Measurements from ENCODE around the gene BBS7.

The BBS7 gene

DNA sequence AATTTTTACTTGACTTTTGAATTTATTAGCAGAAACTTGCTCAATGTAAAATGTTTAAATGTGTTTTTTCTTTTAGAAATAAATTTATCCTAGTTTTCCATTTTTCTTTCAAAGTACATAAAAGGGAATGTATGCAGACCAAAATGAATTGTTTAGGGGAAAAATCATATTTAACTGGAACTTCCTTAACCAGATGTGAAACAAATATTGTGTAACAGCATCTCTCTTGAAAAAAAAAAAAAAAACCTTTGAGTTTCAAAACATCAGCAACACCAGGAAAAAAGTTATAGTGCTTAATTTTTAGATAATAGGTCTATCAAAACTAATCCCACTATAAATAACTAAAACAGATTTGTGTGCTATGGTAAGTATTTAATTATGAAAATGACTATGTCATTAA lies 32.1 kb downstream of the BBS7 start:
- TF ChIP-seq, protein P1, sequence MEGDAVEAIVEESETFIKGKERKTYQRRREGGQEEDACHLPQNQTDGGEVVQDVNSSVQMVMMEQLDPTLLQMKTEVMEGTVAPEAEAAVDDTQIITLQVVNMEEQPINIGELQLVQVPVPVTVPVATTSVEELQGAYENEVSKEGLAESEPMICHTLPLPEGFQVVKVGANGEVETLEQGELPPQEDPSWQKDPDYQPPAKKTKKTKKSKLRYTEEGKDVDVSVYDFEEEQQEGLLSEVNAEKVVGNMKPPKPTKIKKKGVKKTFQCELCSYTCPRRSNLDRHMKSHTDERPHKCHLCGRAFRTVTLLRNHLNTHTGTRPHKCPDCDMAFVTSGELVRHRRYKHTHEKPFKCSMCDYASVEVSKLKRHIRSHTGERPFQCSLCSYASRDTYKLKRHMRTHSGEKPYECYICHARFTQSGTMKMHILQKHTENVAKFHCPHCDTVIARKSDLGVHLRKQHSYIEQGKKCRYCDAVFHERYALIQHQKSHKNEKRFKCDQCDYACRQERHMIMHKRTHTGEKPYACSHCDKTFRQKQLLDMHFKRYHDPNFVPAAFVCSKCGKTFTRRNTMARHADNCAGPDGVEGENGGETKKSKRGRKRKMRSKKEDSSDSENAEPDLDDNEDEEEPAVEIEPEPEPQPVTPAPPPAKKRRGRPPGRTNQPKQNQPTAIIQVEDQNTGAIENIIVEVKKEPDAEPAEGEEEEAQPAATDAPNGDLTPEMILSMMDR (IDR thresholded peaks at IDR 0.05; ENCODE audit: low read depth, low read length, missing control alignments), result no peak

DNA sequence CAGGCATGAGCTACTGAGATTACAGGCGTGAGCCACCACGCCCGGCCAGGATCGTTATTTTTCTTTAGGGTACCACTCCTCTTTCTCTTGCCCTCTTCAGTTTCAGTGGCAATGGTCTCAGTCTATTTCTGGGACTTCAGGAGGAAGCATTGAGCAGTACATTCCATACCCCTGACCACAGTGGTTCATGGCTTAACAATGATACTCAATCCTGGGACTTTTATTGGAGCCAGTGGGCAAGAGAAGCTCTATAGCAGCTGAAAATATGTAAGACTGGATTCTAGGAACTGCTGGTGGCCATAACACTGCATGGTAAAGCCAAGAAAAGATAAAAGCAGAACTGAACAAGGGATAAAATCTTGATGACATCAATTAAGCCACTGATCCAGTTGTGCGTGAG lies 40.8 kb downstream of the BBS7 start:
- no peak for DNase-seq (ENCODE audit: extremely low read depth, low read depth)
- H3K4me3 ChIP-seq (replicated peaks; ENCODE audit: low read depth, low read length), result no peak overlapping the region
- TF ChIP-seq, protein P1 (IDR thresholded peaks at IDR 0.05; ENCODE audit: low read depth, low read length, missing control alignments), result no peak

More for the DNA sequence above, 32.1 kb downstream of the BBS7 start:
- no peak for DNase-seq (ENCODE audit: extremely low read depth, low read depth)
- H3K4me3 ChIP-seq (replicated peaks; ENCODE audit: low read depth, low read length), result no peak overlapping the region

DNA sequence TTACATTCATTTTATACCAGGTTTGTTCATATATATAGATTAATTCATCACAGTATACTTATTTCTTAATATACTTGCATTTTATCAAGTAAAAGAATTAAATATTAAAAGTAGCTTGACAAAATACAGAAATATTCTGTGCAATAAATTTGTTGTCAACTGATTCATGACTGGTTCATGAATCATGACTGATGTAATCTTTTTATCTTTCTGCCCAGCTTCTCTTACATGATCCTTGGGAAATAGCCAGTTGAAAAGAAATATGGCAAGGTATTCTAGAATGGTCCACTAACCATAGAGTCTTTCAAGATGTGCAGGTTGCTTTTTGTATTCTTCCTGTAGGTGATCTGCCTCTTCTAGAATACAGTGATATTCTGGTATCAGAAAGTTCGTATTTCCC lies 42.4 kb downstream of the BBS7 start:
- TF ChIP-seq, protein P1 (IDR thresholded peaks at IDR 0.05; ENCODE audit: low read depth, low read length, missing control alignments), result no peak
- DNase-seq (ENCODE audit: extremely low read depth, low read depth), result no peak

DNA sequence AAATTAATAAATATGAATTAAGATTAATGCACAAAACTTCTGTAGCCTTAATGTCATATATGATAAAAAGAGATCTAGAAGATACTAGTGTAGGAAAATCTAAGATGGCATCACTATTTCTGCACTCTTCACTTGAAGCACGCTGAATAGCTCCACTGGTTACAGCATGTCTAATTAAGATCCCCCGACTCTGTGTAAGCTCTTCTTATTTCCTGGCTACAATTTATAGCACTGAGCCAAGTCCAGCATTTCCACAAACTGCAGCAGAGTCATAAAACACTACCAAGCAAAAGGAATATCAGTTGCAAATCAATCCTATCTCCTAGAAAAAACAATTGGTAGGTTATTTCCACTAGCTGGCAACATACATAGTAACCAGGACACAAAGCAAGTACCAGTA lies 45.3 kb downstream of the BBS7 start:
- no peak overlapping the region for H3K4me3 ChIP-seq (replicated peaks; ENCODE audit: low read depth, low read length)
- TF ChIP-seq, protein P1 (IDR thresholded peaks at IDR 0.05; ENCODE audit: low read depth, low read length, missing control alignments), result no peak
- DNase-seq (ENCODE audit: extremely low read depth, low read depth), result no peak

More for the DNA sequence above, 42.4 kb downstream of the BBS7 start:
- no peak overlapping the region for H3K4me3 ChIP-seq (replicated peaks; ENCODE audit: low read depth, low read length)

DNA sequence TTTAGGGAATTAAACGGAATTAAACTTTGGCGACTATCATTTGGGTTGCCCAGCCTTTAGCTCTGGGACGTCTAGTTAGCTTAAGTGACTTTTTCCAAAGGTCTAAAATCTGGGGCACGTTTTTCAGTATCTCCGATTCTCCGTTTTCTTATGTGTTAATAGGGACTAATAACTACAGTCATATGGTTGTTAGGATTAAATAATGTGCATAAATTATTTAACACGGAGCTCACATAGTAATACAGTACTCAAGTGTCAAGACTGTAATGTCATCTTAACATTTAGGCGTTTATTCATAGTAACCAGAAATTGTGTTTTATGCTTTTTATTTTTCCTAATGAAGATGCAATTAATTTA lies 46.1 kb downstream of the BBS7 start:
- H3K4me3 ChIP-seq (replicated peaks; ENCODE audit: low read depth, low read length), result peak overlapping the region; percentile 92
- TF ChIP-seq, protein P1 (IDR thresholded peaks at IDR 0.05; ENCODE audit: low read depth, low read length, missing control alignments), result no peak

DNA sequence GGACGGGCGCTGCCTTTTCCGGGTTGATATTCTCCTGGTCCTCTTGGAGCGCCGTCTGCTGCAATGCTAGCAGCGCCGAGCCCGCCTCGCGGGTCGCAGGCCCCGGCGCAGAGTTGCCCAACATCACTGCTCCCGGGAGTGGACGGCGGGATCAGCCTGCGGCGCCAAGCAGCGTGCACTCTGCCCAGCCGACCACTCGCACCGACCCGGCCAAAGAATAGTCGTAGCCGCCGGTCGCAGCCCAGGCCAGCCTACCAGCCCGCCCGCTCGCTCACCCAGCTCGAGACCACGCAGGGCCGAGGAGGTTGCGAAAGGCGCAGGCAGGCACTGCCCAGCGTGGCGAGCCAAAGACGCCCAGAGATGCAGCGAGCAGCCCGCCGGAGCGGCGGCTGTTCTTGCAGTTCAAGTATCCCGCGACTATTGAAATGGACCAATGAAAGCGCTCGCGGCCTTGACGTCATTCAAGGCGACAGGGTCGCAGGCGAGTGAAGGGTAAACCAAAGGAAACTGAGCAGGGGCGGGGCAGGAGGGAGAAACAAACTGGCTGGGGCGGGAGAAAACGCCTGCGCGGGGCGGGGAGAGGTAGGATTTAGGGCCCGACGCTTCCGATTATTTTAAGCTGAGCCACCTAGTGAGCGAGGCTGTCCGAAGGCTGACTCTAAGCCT lies 46.6 kb downstream of the BBS7 start, which contains the start of gene CCNA2:
Gene CCNA2 (minus strand): TSS at position 379 of the 666 bp plus-strand sequence. CDS start 255 bp downstream, at position 124.
- peak; percentile 92 for DNase-seq (ENCODE audit: extremely low read depth, low read depth)
- peak within 1 kb of the TSS; percentile 92 for H3K4me3 ChIP-seq (replicated peaks; ENCODE audit: low read depth, low read length)
- TF ChIP-seq, protein P1 (IDR thresholded peaks at IDR 0.05; ENCODE audit: low read depth, low read length, missing control alignments), result no peak

More for the DNA sequence above, 46.1 kb downstream of the BBS7 start:
- no peak for DNase-seq (ENCODE audit: extremely low read depth, low read depth)
